Activated B cell treated with CpG ODN at 0.5 μM for 24 hours (primary cell): ENCODE data around the gene ZNF444. TPM values are rescaled to one million over a fixed set of nuclear protein-coding genes. Genes with fewer than 3 reads are reported as not detected.

Experiments used
- ATAC-seq: fragments of 200-7000 bp; cut with Tn5 transposase; one replicate; pipeline ENCODE4 v1.10.0; 2021; ENCODE audit warnings: low read depth, mild to moderate bottlenecking, moderate library complexity
- CTCF ChIA-PET: fragments of 350-600 bp; sonication (Branson Sonifier 250); formaldehyde crosslinking; loops from one replicate; lab custom pipeline; 2021; ENCODE audit warnings: antibody characterized with exemption; lab: Charles Lee
- POLR2A ChIA-PET: fragments of 350-600 bp; sonication (Branson Sonifier 250); formaldehyde crosslinking; loops from one replicate; lab custom pipeline; 2021; ENCODE audit warnings: antibody characterized with exemption; lab: Charles Lee
- DNase-seq: peaks from one replicate; pipeline ENCODE4 v3.0.0; 2022
- H3K27ac Mint-ChIP-seq: one replicate; pipeline ENCODE4 v1.8.0; 2020; ENCODE audit warnings: mixed read lengths
- H3K27me3 Mint-ChIP-seq: one replicate; pipeline ENCODE4 v1.8.0; 2021; ENCODE audit warnings: mixed read lengths
- H3K36me3 Mint-ChIP-seq: one replicate; pipeline ENCODE4 v1.8.0; 2021; ENCODE audit warnings: low read depth, mixed read lengths
- H3K4me1 Mint-ChIP-seq: one replicate; pipeline ENCODE4 v1.8.0; 2021; ENCODE audit warnings: mixed read lengths
- H3K4me3 Mint-ChIP-seq: one replicate; pipeline ENCODE4 v1.8.0; 2020; ENCODE audit warnings: mild to moderate bottlenecking, mixed read lengths
- H3K9me3 Mint-ChIP-seq: one replicate; pipeline ENCODE4 v1.8.0; 2020; ENCODE audit warnings: mixed read lengths
- CTCF ChIP-seq: fragments of 200-600 bp; IDR thresholded peaks from one replicate; pipeline ENCODE4 v1.8.0; 2022; ENCODE audit warnings: antibody characterized with exemption, mild to moderate bottlenecking
- intact Hi-C: fragments of 100-400 bp; cut with micrococcal nuclease; formaldehyde crosslinking; loops from one replicate; pipeline ENCODE4 v1.15.1; 2024
- total RNA-seq: library from RNA; stranded (reverse); gene quantifications from 2 replicates; pipeline ENCODE4 v1.2.3, GENCODE V29; 2022

ZNF444 gene
- total RNA-seq, 1 donor from 2014 or later = 32.1 TPM

GRCh38 chr19:56121180-56122167 is 19.6 kb upstream of the ZNF444 start, which contains the start of gene ZNF787:
Gene ZNF787, minus strand, starts transcription at chr19:56121295. Its CDS starts 18,078 bp downstream, at chr19:56103217.
- peaks cover 45% of the 10 kb centered on the region for H3K4me1 Mint-ChIP-seq
- intact Hi-C loops = loop anchor here (1.0 to 2.0 kb wide), 8 partner anchors 10 to 645 kb away; partner anchors contain the start of genes EPN1, U2AF2, ZNF444 and ZNF628
- ChIA-PET POLR2A (interaction anchor here (0.6 to 2.9 kb wide), 14 partner anchors 10 to 1932 kb away, joined by 3 to 51 read pairs (median 4); partner anchors contain the start of genes FIZ1, MBOAT7, U2AF2 and ZNF444), CTCF (interaction anchor here (1.4 kb wide), 1 partner anchor 50 kb away, joined by 4 read pairs; no protein-coding TSS in a partner anchor)
- peaks cover 5% of the 10 kb centered on the region for H3K36me3 Mint-ChIP-seq
- H3K9me3 Mint-ChIP-seq = no peaks in the 10 kb centered on the region
- H3K27ac Mint-ChIP-seq = peak within 1 kb of the TSS; percentile 95
- peak within 1 kb of the TSS; percentile 91 for H3K4me3 Mint-ChIP-seq
- peak; percentile 87 for ATAC-seq
- TF ChIP-seq CTCF = no peak
- peak; percentile 99 for DNase-seq
- H3K27me3 Mint-ChIP-seq = no peaks in the 10 kb centered on the region

- no peaks in the 10 kb centered on the region for H3K9me3 Mint-ChIP-seq
- H3K36me3 Mint-ChIP-seq = no peaks in the 10 kb centered on the region
- TF ChIP-seq CTCF = no peak
- ATAC-seq = no peak
- intact Hi-C loops = no loop called here
- H3K4me1 Mint-ChIP-seq = peaks cover 29% of the 10 kb centered on the region
- no peak for DNase-seq
- H3K4me3 Mint-ChIP-seq = no peak overlapping the region
- no peaks in the 10 kb centered on the region for H3K27me3 Mint-ChIP-seq
- ChIA-PET POLR2A (interaction anchor here (1.3 kb wide), 1 partner anchor 17 kb away, joined by 4 read pairs; the partner anchor contains the start of gene ZNF444), CTCF (interaction anchor here (1.4 kb wide), 1 partner anchor 48 kb away, joined by 4 read pairs; no protein-coding TSS in a partner anchor)
- H3K27ac Mint-ChIP-seq = no peak overlapping the region
Observed at GRCh38 chr19:56123266-56123891, 17.7 kb upstream of the ZNF444 start.

GRCh38 chr19:56124578-56124977 is 16.5 kb upstream of the ZNF444 start:
- H3K4me3 Mint-ChIP-seq = no peak overlapping the region
- H3K9me3 Mint-ChIP-seq = no peaks in the 10 kb centered on the region
- no peaks in the 10 kb centered on the region for H3K27me3 Mint-ChIP-seq
- TF ChIP-seq CTCF = no peak
- ChIA-PET CTCF (no interaction called here), POLR2A (interaction anchor here (0.6 to 1.1 kb wide), 2 partner anchors 10 to 44 kb away, joined by 3 to 6 read pairs; no protein-coding TSS in a partner anchor)
- no peaks in the 10 kb centered on the region for H3K36me3 Mint-ChIP-seq
- DNase-seq = no peak
- peaks cover 17% of the 10 kb centered on the region for H3K4me1 Mint-ChIP-seq
- H3K27ac Mint-ChIP-seq = no peak overlapping the region
- intact Hi-C loops = no loop called here
- ATAC-seq = no peak

- H3K27ac Mint-ChIP-seq = no peak overlapping the region
- intact Hi-C loops = no loop called here
- POLR2A ChIA-PET = interaction anchor here (1.1 kb wide), 1 partner anchor 8 kb away, joined by 6 read pairs; no protein-coding TSS in a partner anchor
- peaks cover 9% of the 10 kb centered on the region for H3K4me1 Mint-ChIP-seq
- CTCF ChIA-PET = no interaction called here
- H3K36me3 Mint-ChIP-seq = no peaks in the 10 kb centered on the region
- no peak for DNase-seq
- TF ChIP-seq CTCF = no peak
- no peak overlapping the region for H3K4me3 Mint-ChIP-seq
- H3K9me3 Mint-ChIP-seq = no peaks in the 10 kb centered on the region
- H3K27me3 Mint-ChIP-seq = no peaks in the 10 kb centered on the region
- ATAC-seq = no peak
Observed at GRCh38 chr19:56125806-56126590, 15.1 kb upstream of the ZNF444 start.
